ENCODE results near the gene PYDC1. TPM values are rescaled to one million over a fixed set of nuclear protein-coding genes. Genes with fewer than 3 reads are reported as not detected.

The PYDC1 gene
- total RNA-seq (1.3 TPM), polyA plus RNA-seq (10.1 TPM)
- long read RNA-seq, donor 1: 0 reads
- long read RNA-seq, donor 2: 0 reads
- long read RNA-seq, donor 3, partial matches to known transcripts: 0 of 1 reads
- long read RNA-seq, donor 3, other reads (novel, unspliced or antisense): 0 of 1 reads
- long read RNA-seq, donor 4, partial matches to known transcripts: 0 of 1 reads
- long read RNA-seq, donor 4, other reads (novel, unspliced or antisense): 0 of 1 reads
- long read RNA-seq, donor 5, partial matches to known transcripts: 0 of 3 reads
- long read RNA-seq, donor 5, other reads (novel, unspliced or antisense): 0 of 3 reads
- long read RNA-seq, donor 6, partial matches to known transcripts: 0 of 2 reads
- long read RNA-seq, donor 6, other reads (novel, unspliced or antisense): 0 of 2 reads
- long read RNA-seq, donor 7: 0 reads
- long read RNA-seq, donor 8: 0 reads
- long read RNA-seq, donor 9: 0 reads
- long read RNA-seq, donor 10: 0 reads

- Histone ChIP-seq H3K36me3 (ENCODE audit: control insufficient read depth in 2 of 2, insufficient read depth in 2 of 2, low read length in 1 of 2) (no peaks in the 10 kb centered on the region), H3K4me1 (ENCODE audit: control insufficient read depth in 2 of 2, insufficient read depth in 2 of 2, low read length in 2 of 2) (peaks cover 0 to 14% of the 10 kb centered on the region in 2 donors), H3K27ac (ENCODE audit: low read depth in 1 of 2, low read length in 1 of 2) (no peak within 1 kb of the TSS), H3K4me3 (ENCODE audit: low read length in 2 of 2) (no peak within 1 kb of the TSS), H3K27me3 (ENCODE audit: control insufficient read depth in 2 of 2, insufficient read depth in 1 of 2, low read length in 1 of 2) (peaks cover 45 to 79% of the 10 kb centered on the region in 2 donors), H3K9me3 (ENCODE audit: control insufficient read depth in 2 of 2, insufficient read depth in 1 of 2, low read length in 1 of 2) (no peaks in the 10 kb centered on the region)
- 7% methylated on average over 52 of the region's 52 CpGs for WGBS
- DNase-seq (ENCODE audit: low read depth in 6 of 9, low spot score in 9 of 9): no peak
Measured at GRCh38 chr16:31216422-31217135, at the start of gene PYDC1. Gene PYDC1, minus strand, starts transcription at chr16:31217135. Its CDS starts 107 bp downstream, at chr16:31217028.

DNA sequence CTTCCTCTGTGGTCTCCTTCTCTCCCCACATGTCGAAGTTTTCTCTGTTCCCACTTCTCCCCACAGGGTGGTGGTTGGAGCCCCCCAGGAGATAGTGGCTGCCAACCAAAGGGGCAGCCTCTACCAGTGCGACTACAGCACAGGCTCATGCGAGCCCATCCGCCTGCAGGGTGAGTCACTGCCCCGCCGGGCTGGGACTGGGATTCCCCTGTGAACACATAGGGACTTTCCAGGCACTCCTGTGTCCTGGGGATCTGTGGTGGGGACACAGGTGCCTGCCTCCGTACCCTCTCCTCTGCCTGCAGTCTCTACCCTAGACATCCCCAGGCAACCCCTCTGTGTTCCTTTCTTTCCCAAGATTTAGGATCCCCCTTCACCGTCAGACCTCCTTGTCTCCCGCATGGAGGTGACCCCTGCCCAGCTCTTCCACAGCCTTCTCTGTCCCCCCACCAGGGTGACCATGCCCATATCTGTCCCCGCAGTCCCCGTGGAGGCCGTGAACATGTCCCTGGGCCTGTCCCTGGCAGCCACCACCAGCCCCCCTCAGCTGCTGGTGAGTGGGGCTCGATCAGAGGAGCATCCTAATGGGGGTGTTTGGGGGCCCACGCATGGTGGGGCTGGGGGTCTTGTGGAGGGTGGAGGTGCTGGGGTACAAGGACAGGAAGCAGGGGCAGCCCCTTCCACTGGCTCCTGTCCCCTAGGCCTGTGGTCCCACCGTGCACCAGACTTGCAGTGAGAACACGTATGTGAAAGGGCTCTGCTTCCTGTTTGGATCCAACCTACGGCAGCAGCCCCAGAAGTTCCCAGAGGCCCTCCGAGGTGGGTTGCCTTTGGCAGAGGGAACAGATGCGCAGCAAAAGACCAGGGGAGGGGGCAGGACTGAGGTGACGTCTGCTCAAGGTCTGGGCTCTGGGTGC lies 48.7 kb upstream of the PYDC1 start:
- Histone ChIP-seq H3K4me3 (ENCODE audit: low read length in 2 of 2) (no peak overlapping the region), H3K27ac (ENCODE audit: low read depth in 1 of 2, low read length in 1 of 2) (peak overlapping the region; percentile 19 to 74), H3K27me3 (ENCODE audit: control insufficient read depth in 2 of 2, insufficient read depth in 1 of 2, low read length in 1 of 2) (no peaks in the 10 kb centered on the region), H3K4me1 (ENCODE audit: control insufficient read depth in 2 of 2, insufficient read depth in 2 of 2, low read length in 2 of 2) (peaks cover 0 to 7% of the 10 kb centered on the region in 2 donors), H3K36me3 (ENCODE audit: control insufficient read depth in 2 of 2, insufficient read depth in 2 of 2, low read length in 1 of 2) (no peaks in the 10 kb centered on the region), H3K9me3 (ENCODE audit: control insufficient read depth in 2 of 2, insufficient read depth in 1 of 2, low read length in 1 of 2) (no peaks in the 10 kb centered on the region)
- 53% methylated on average over 20 of the region's 20 CpGs for WGBS
- DNase-seq (ENCODE audit: low read depth in 6 of 9, low spot score in 9 of 9): peak in 4 of 9 donors; percentile 8 to 36 (median 16)

DNA sequence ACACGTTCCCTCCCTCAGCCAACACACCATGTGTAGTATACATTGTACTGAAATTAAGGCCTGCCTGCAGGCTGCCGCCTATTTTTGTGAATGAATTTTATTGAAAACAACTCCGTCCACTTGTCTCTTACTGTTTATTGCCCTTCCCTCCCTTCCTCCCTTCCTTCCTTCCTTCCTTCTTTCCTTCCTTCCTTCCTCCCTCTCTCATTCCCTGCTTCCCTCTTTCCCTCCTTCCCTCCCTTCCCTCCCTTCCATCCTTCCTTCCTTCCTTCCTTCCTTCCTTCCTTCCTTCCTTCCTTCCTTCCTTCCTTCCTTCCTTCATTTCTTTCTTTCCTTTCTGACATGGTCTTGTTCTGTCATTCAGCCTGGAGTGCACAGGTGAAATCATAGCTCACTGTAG lies 45.1 kb upstream of the PYDC1 start:
- no peaks in the 10 kb centered on the region for H3K9me3 ChIP-seq (ENCODE audit: control insufficient read depth in 2 of 2, insufficient read depth in 1 of 2, low read length in 1 of 2)
- no peak overlapping the region for H3K27ac ChIP-seq (ENCODE audit: low read depth in 1 of 2, low read length in 1 of 2)
- no peak overlapping the region for H3K4me3 ChIP-seq (ENCODE audit: low read length in 2 of 2)
- no peaks in the 10 kb centered on the region for H3K36me3 ChIP-seq (ENCODE audit: control insufficient read depth in 2 of 2, insufficient read depth in 2 of 2, low read length in 1 of 2)
- H3K27me3 ChIP-seq (ENCODE audit: control insufficient read depth in 2 of 2, insufficient read depth in 1 of 2, low read length in 1 of 2): no peaks in the 10 kb centered on the region
- 95% methylated on average over 3 of the region's 3 CpGs for WGBS
- H3K4me1 ChIP-seq (ENCODE audit: control insufficient read depth in 2 of 2, insufficient read depth in 2 of 2, low read length in 2 of 2): peaks cover 0 to 7% of the 10 kb centered on the region in 2 donors
- no peak for DNase-seq (ENCODE audit: low read depth in 6 of 9, low spot score in 9 of 9)

DNA sequence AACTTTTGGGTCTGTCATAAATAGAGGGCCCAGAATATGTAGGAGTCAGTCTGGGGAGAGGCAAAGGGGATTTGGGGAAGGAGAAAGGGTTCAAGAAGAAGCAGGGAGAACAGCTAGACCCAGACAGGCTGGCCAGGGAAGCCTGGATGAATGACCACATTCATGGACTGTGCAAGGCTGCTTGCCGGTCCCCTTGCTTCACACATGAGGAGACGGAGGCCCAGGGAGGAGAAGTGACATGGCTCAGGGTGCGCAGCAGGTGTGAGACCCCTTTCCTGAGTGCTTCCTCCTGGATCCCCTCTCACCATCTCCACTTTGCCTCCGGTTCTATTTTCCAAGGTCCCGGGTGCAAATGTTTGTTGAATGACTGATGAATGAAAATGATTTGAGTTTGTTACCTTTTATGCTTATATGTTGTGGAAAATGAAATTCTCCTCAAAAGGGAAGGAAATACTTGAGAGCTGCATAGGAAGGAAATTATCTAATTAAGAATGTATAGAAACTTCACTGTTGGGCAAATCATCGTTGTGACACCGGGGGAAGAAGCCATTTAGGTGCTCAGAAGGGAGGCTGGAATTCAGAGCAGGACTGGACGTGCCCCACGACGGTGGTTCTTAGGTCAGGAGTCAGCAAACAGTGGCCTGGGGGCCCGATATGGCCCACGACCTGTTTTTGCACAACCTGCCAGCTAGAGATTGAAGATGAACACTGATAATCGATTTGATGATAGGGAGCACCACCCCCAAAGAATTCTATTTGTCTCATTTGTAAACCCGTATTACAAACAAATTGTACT lies 43.4 kb upstream of the PYDC1 start:
- WGBS: 37% methylated on average over 14 of the region's 14 CpGs
- H3K4me3 ChIP-seq (ENCODE audit: low read length in 2 of 2): no peak overlapping the region
- H3K4me1 ChIP-seq (ENCODE audit: control insufficient read depth in 2 of 2, insufficient read depth in 2 of 2, low read length in 2 of 2): peaks cover 0 to 2% of the 10 kb centered on the region in 2 donors
- no peak overlapping the region for H3K27ac ChIP-seq (ENCODE audit: low read depth in 1 of 2, low read length in 1 of 2)
- H3K9me3 ChIP-seq (ENCODE audit: control insufficient read depth in 2 of 2, insufficient read depth in 1 of 2, low read length in 1 of 2): no peaks in the 10 kb centered on the region
- H3K36me3 ChIP-seq (ENCODE audit: control insufficient read depth in 2 of 2, insufficient read depth in 2 of 2, low read length in 1 of 2): no peaks in the 10 kb centered on the region
- no peaks in the 10 kb centered on the region for H3K27me3 ChIP-seq (ENCODE audit: control insufficient read depth in 2 of 2, insufficient read depth in 1 of 2, low read length in 1 of 2)
- no peak for DNase-seq (ENCODE audit: low read depth in 6 of 9, low spot score in 9 of 9)

DNA sequence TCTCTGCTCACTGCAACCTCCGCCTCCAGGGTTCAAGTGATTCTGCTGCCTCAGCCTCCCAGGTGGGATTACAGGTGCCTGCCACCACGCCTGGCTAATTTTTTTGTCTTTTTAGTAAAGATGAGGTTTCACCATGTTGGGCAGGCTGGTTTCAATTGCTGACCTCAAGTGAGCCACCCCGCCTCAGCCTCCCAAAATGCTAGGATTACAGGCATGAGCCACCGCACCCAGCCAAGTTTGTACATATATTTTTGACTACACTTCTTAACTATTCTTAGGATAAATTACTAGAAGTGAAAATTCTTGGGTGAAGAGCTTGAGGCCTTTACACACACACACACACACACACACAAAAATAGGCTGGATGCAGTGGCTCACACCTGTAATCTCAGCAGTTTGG lies 41.4 kb upstream of the PYDC1 start:
- no peaks in the 10 kb centered on the region for H3K4me1 ChIP-seq (ENCODE audit: control insufficient read depth in 2 of 2, insufficient read depth in 2 of 2, low read length in 2 of 2)

GRCh38 chr16:31256466-31256865 lies 39.5 kb upstream of the PYDC1 start:
- no peaks in the 10 kb centered on the region for H3K9me3 ChIP-seq (ENCODE audit: control insufficient read depth in 2 of 2, insufficient read depth in 1 of 2, low read length in 1 of 2)
- no peaks in the 10 kb centered on the region for H3K4me1 ChIP-seq (ENCODE audit: control insufficient read depth in 2 of 2, insufficient read depth in 2 of 2, low read length in 2 of 2)
- H3K27ac ChIP-seq (ENCODE audit: low read depth in 1 of 2, low read length in 1 of 2): no peak overlapping the region
- H3K36me3 ChIP-seq (ENCODE audit: control insufficient read depth in 2 of 2, insufficient read depth in 2 of 2, low read length in 1 of 2): no peaks in the 10 kb centered on the region
- no peak for DNase-seq (ENCODE audit: low read depth in 6 of 9, low spot score in 9 of 9)
- H3K27me3 ChIP-seq (ENCODE audit: control insufficient read depth in 2 of 2, insufficient read depth in 1 of 2, low read length in 1 of 2): no peaks in the 10 kb centered on the region
- no peak overlapping the region for H3K4me3 ChIP-seq (ENCODE audit: low read length in 2 of 2)
- WGBS: 85% methylated on average over 8 of the region's 8 CpGs

More for the DNA sequence above, 41.4 kb upstream of the PYDC1 start:
- WGBS: 95% methylated on average over 4 of the region's 4 CpGs
- H3K36me3 ChIP-seq (ENCODE audit: control insufficient read depth in 2 of 2, insufficient read depth in 2 of 2, low read length in 1 of 2): no peaks in the 10 kb centered on the region
- H3K27me3 ChIP-seq (ENCODE audit: control insufficient read depth in 2 of 2, insufficient read depth in 1 of 2, low read length in 1 of 2): no peaks in the 10 kb centered on the region
- H3K27ac ChIP-seq (ENCODE audit: low read depth in 1 of 2, low read length in 1 of 2): no peak overlapping the region
- no peak for DNase-seq (ENCODE audit: low read depth in 6 of 9, low spot score in 9 of 9)
- no peaks in the 10 kb centered on the region for H3K9me3 ChIP-seq (ENCODE audit: control insufficient read depth in 2 of 2, insufficient read depth in 1 of 2, low read length in 1 of 2)
- no peak overlapping the region for H3K4me3 ChIP-seq (ENCODE audit: low read length in 2 of 2)

- Histone ChIP-seq H3K4me1 (ENCODE audit: control insufficient read depth in 2 of 2, insufficient read depth in 2 of 2, low read length in 2 of 2) (no peaks in the 10 kb centered on the region), H3K27ac (ENCODE audit: low read depth in 1 of 2, low read length in 1 of 2) (no peak overlapping the region), H3K4me3 (ENCODE audit: low read length in 2 of 2) (no peak overlapping the region), H3K27me3 (ENCODE audit: control insufficient read depth in 2 of 2, insufficient read depth in 1 of 2, low read length in 1 of 2) (no peaks in the 10 kb centered on the region), H3K9me3 (ENCODE audit: control insufficient read depth in 2 of 2, insufficient read depth in 1 of 2, low read length in 1 of 2) (no peaks in the 10 kb centered on the region), H3K36me3 (ENCODE audit: control insufficient read depth in 2 of 2, insufficient read depth in 2 of 2, low read length in 1 of 2) (no peaks in the 10 kb centered on the region)
- DNase-seq (ENCODE audit: low read depth in 6 of 9, low spot score in 9 of 9): no peak
- 32% methylated on average over 5 of the region's 5 CpGs for WGBS
Measured at GRCh38 chr16:31253642-31254045, 36.7 kb upstream of the PYDC1 start.

DNA sequence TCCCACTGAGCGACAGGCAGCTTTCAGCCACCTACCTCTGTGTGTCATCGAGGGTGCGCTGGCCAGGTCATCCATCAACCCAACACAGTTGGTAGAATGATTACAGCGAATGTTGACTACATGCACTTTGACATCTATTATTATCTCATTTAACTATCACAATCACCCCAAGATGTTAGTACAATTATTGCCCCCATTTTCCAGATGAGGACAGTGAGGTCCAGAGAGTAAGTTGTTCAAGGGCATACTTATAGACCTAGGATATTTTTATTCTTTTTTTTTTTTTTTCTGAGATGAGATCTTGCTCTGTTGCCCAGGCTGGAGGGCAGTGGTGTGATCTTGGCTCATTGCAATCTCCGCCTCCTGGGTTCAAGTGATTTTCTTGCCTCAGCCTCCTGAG lies 34.5 kb upstream of the PYDC1 start:
- Histone ChIP-seq H3K4me1 (ENCODE audit: control insufficient read depth in 2 of 2, insufficient read depth in 2 of 2, low read length in 2 of 2) (no peaks in the 10 kb centered on the region), H3K4me3 (ENCODE audit: low read length in 2 of 2) (no peak overlapping the region), H3K27ac (ENCODE audit: low read depth in 1 of 2, low read length in 1 of 2) (no peak overlapping the region), H3K9me3 (ENCODE audit: control insufficient read depth in 2 of 2, insufficient read depth in 1 of 2, low read length in 1 of 2) (no peaks in the 10 kb centered on the region), H3K27me3 (ENCODE audit: control insufficient read depth in 2 of 2, insufficient read depth in 1 of 2, low read length in 1 of 2) (no peaks in the 10 kb centered on the region), H3K36me3 (ENCODE audit: control insufficient read depth in 2 of 2, insufficient read depth in 2 of 2, low read length in 1 of 2) (no peaks in the 10 kb centered on the region)
- no peak for DNase-seq (ENCODE audit: low read depth in 6 of 9, low spot score in 9 of 9)
- 98% methylated on average over 5 of the region's 5 CpGs for WGBS
